B cell (primary cell): Measurements from ENCODE around the gene ADGRB2. TPM values are rescaled to one million over a fixed set of nuclear protein-coding genes. Genes with fewer than 3 reads are reported as not detected.

ENCODE experiments used
- ATAC-seq: fragments of 200-7000 bp; cut with Tn5 transposase; one replicate; pipeline ENCODE4 v1.10.0; 2021; ENCODE audit warnings: low read depth, mild to moderate bottlenecking, moderate number of reproducible peaks, moderate library complexity
- CTCF ChIA-PET: fragments of 350-600 bp; sonication (Branson Sonifier 250); formaldehyde crosslinking; loops from one replicate; lab custom pipeline; 2021; ENCODE audit warnings: antibody characterized with exemption, inconsistent platforms; lab: Charles Lee
- POLR2A ChIA-PET: fragments of 350-600 bp; sonication (Branson Sonifier 250); formaldehyde crosslinking; loops from one replicate; lab custom pipeline; 2021; ENCODE audit warnings: antibody characterized with exemption; lab: Charles Lee
- DNase-seq: peaks from one replicate; pipeline ENCODE4 v3.0.0; 2013
- H2AFZ ChIP-seq: 2 replicates; pipeline ENCODE4 v1.6.1; 2012; ENCODE audit warnings: mild to moderate bottlenecking, low read depth, low read length; ENCODE audit not compliant: insufficient read depth, poor library complexity, severe bottlenecking
- H3K27ac ChIP-seq, 2 donors: 1 replicate in 1 of 2; 2 replicates in 1 of 2; pipeline ENCODE4 v1.5.1; 2012 to 2013; ENCODE audit warnings: low read length in 2 of 2, mild to moderate bottlenecking in 2 of 2, moderate library complexity in 1 of 2
- H3K27me3 ChIP-seq, 4 experiments: fragments of 200-600 bp in 1 of 4; sonication (generic) in 1 of 4; replicated peaks in 1 of 4; 1 replicate in 2 of 4; 2 replicates in 2 of 4; pipeline versions ENCODE4 v1.6.1 to v1.7.0; 2013 to 2016; ENCODE audit warnings: low read length in 3 of 4, mild to moderate bottlenecking in 2 of 4, mixed read lengths in 1 of 4, moderate library complexity in 1 of 4; ENCODE audit not compliant: insufficient read depth in 4 of 4, control insufficient read depth in 3 of 4; ENCODE audit errors: control extremely low read depth in 1 of 4
- H3K36me3 ChIP-seq, 2 experiments: replicated peaks in 1 of 2; 1 replicate in 1 of 2; 2 replicates in 1 of 2; pipeline versions ENCODE4 v1.6.1 to v1.7.1; 2013; ENCODE audit warnings: low read length in 1 of 2; ENCODE audit not compliant: insufficient read depth in 2 of 2, control insufficient read depth in 1 of 2; ENCODE audit errors: control extremely low read depth in 1 of 2, extremely low read depth in 1 of 2
- H3K4me1 ChIP-seq, 2 donors: fragments of 200-600 bp in 1 of 2; sonication (generic) in 1 of 2; 1 replicate in 1 of 2; 2 replicates in 1 of 2; pipeline versions ENCODE4 v1.5.1 to v1.6.1; 2013 to 2017; ENCODE audit warnings: low read length in 2 of 2; ENCODE audit not compliant: control insufficient read depth in 2 of 2, insufficient read depth in 2 of 2
- H3K4me2 ChIP-seq: replicated peaks from 2 replicates; pipeline ENCODE3; 2012; ENCODE audit warnings: mild to moderate bottlenecking, low read depth, low read length; ENCODE audit not compliant: poor library complexity, severe bottlenecking
- H3K4me3 ChIP-seq, 5 experiments: fragments of 200-600 bp in 1 of 5; sonication (generic) in 1 of 5; 1 replicate in 3 of 5; 2 replicates in 2 of 5; pipeline versions ENCODE4 v1.5.1 to v1.7.0; 2011 to 2016; ENCODE audit warnings: low read length in 4 of 5, mild to moderate bottlenecking in 4 of 5, low read depth in 2 of 5, control low read depth in 1 of 5, moderate library complexity in 1 of 5; ENCODE audit not compliant: insufficient read depth in 1 of 5; ENCODE audit errors: control extremely low read depth in 1 of 5, extremely low read depth in 1 of 5
- H3K79me2 ChIP-seq: fragments of 200-600 bp; sonication (generic); one replicate; pipeline ENCODE4 v1.6.0; 2016; ENCODE audit warnings: low read length; ENCODE audit not compliant: control insufficient read depth, insufficient read depth
- H3K9ac ChIP-seq: fragments of 200-600 bp; sonication (generic); 2 replicates; pipeline ENCODE4 v1.6.1; 2017; ENCODE audit warnings: mild to moderate bottlenecking, low read length, moderate library complexity
- H3K9me3 ChIP-seq, 3 donors: one replicate each; pipeline versions ENCODE4 v1.6.1 to v1.7.1; 2013; ENCODE audit warnings: low read length in 2 of 3; ENCODE audit not compliant: control insufficient read depth in 2 of 3, insufficient read depth in 1 of 3; ENCODE audit errors: control extremely low read depth in 1 of 3
- H4K20me1 ChIP-seq: 2 replicates; pipeline ENCODE4 v1.6.0; 2012; ENCODE audit warnings: mild to moderate bottlenecking, low read length; ENCODE audit not compliant: insufficient read depth, control insufficient read depth, poor library complexity, severe bottlenecking
- H3K27ac Mint-ChIP-seq: one replicate; pipeline ENCODE4 v1.8.0; 2021; ENCODE audit warnings: mixed read lengths
- H3K27me3 Mint-ChIP-seq: one replicate; pipeline ENCODE4 v1.8.0; 2021; ENCODE audit warnings: mixed read lengths
- H3K4me1 Mint-ChIP-seq: one replicate; pipeline ENCODE4 v1.8.0; 2021; ENCODE audit warnings: mixed read lengths
- H3K4me3 Mint-ChIP-seq: one replicate; pipeline ENCODE4 v1.8.0; 2021; ENCODE audit warnings: mixed read lengths
- H3K9me3 Mint-ChIP-seq: one replicate; pipeline ENCODE4 v1.8.0; 2022; ENCODE audit warnings: mixed read lengths; ENCODE audit not compliant: insufficient read depth
- EZH2 ChIP-seq: IDR thresholded peaks from 2 replicates; pipeline ENCODE4 v1.6.1; 2012; ENCODE audit warnings: borderline replicate concordance, low read depth, mild to moderate bottlenecking, moderate library complexity, low read length; ENCODE audit not compliant: insufficient read depth, poor library complexity, severe bottlenecking
- WGBS: methylation state at CpG from one replicate; pipeline ENCODE4 v1.1.5; 2013; ENCODE audit warnings: missing lambda C conversion rate; ENCODE audit not compliant: insufficient coverage; 5-methylcytosine and 5-hydroxymethylcytosine counted together
- intact Hi-C: fragments of 100-400 bp; cut with micrococcal nuclease; formaldehyde crosslinking; loops from one replicate; pipeline ENCODE4 v1.10.0; 2022
- polyA plus RNA-seq: library from polyadenylated mRNA; depleted of rRNA; stranded (reverse); fragments of >200 nt; gene quantifications from 2 replicates; pipeline ENCODE4 v1.2.3, GENCODE V29; 2012
- total RNA-seq, 2 donors: library from RNA; stranded (reverse); fragments of 120-200 nt in 1 of 2; gene quantifications; 1 replicate in 1 of 2; 2 replicates in 1 of 2; pipeline versions ENCODE4 v1.2.3 to v1.2.4, GENCODE V29; 2013 to 2022
- TF ChIP-seq, protein P1 (sequence below): fragments of 200-600 bp; IDR thresholded peaks from one replicate; pipeline ENCODE4 v1.8.0; 2022; ENCODE audit warnings: antibody characterized with exemption, mild to moderate bottlenecking

Gene ADGRB2
- total and polyA plus RNA-seq, 2 donors (not counting 1 experiment from before 2014, with no cell fraction given): 1.9 to 2.7 TPM

- Histone ChIP-seq H3K27ac (no peak overlapping the region), H3K9me3 (peaks cover 0 to 11% (median 0%) of the 10 kb centered on the region in 3 donors), H3K4me1 (peaks cover 16 to 26% of the 10 kb centered on the region in 2 donors), H3K4me3 (no peak overlapping the region), H3K79me2 (no peaks in the 10 kb centered on the region), H4K20me1 (no peaks in the 10 kb centered on the region), H3K4me2 (no peak overlapping the region), H3K36me3 (no peaks in the 10 kb centered on the region), H2AFZ (no peak overlapping the region), H3K9ac (no peak overlapping the region), H3K27me3 (peaks cover 0 to 21% (median 1%) of the 10 kb centered on the region in 4 experiments)
- Mint-ChIP-seq H3K9me3 (no peaks in the 10 kb centered on the region), H3K27me3 (peaks cover 15% of the 10 kb centered on the region), H3K4me1 (peaks cover 18% of the 10 kb centered on the region), H3K27ac (no peak overlapping the region), H3K4me3 (no peak overlapping the region)
- ChIA-PET POLR2A (no interaction called here), CTCF (no interaction called here)
- no peak for ATAC-seq
- intact Hi-C loops: no loop called here
- 76% methylated on average over 9 of the region's 9 CpGs for WGBS
- TF ChIP-seq, protein P1, sequence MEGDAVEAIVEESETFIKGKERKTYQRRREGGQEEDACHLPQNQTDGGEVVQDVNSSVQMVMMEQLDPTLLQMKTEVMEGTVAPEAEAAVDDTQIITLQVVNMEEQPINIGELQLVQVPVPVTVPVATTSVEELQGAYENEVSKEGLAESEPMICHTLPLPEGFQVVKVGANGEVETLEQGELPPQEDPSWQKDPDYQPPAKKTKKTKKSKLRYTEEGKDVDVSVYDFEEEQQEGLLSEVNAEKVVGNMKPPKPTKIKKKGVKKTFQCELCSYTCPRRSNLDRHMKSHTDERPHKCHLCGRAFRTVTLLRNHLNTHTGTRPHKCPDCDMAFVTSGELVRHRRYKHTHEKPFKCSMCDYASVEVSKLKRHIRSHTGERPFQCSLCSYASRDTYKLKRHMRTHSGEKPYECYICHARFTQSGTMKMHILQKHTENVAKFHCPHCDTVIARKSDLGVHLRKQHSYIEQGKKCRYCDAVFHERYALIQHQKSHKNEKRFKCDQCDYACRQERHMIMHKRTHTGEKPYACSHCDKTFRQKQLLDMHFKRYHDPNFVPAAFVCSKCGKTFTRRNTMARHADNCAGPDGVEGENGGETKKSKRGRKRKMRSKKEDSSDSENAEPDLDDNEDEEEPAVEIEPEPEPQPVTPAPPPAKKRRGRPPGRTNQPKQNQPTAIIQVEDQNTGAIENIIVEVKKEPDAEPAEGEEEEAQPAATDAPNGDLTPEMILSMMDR: no peak
- TF ChIP-seq EZH2: no peak
- no peak for DNase-seq
Measured at GRCh38 chr1:31755197-31755611, 8.9 kb downstream of the ADGRB2 start.

DNA sequence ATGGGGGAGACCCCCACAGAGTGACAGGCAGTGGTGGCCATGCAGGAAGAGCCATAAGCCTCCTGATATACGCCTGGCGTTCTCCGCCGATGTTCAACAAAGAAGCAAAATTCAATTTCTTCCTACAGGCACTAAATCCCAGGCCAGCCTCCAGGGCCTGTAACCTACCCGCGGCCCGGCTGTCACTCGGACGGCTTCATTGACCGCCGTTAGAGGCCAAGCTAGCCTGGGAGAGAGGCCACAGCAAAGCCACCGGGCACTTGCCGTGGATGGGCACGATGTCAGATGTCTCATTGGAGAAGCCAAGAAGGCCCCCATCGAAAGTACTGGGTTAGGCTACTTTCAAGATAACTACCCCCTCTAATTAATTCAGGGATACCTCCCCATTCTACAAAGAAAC lies 9.7 kb downstream of the ADGRB2 start:
- POLR2A ChIA-PET: no interaction called here
- H3K4me1 ChIP-seq: peaks cover 20 to 27% of the 10 kb centered on the region in 2 donors
- Mint-ChIP-seq H3K9me3 (no peaks in the 10 kb centered on the region), H3K4me3 (no peak overlapping the region), H3K27me3 (peaks cover 18% of the 10 kb centered on the region), H3K27ac (no peak overlapping the region), H3K4me1 (peaks cover 16% of the 10 kb centered on the region)
- H4K20me1 ChIP-seq: no peaks in the 10 kb centered on the region
- no peaks in the 10 kb centered on the region for H3K36me3 ChIP-seq
- H3K4me3 ChIP-seq: no peak overlapping the region
- CTCF ChIA-PET: no interaction called here
- no peak for ATAC-seq
- no peak overlapping the region for H3K4me2 ChIP-seq
- no peak overlapping the region for H3K9ac ChIP-seq
- no peaks in the 10 kb centered on the region for H3K79me2 ChIP-seq
- TF ChIP-seq EZH2: no peak
- TF ChIP-seq, protein P1: no peak
- no peak for DNase-seq
- intact Hi-C loops: no loop called here
- peaks cover 0 to 21% (median 2%) of the 10 kb centered on the region in 4 experiments for H3K27me3 ChIP-seq
- H3K27ac ChIP-seq: no peak overlapping the region
- H3K9me3 ChIP-seq: peaks cover 0 to 11% (median 0%) of the 10 kb centered on the region in 3 donors
- WGBS: 96% methylated on average over 15 of the region's 15 CpGs
- no peak overlapping the region for H2AFZ ChIP-seq
